T-cell (primary cell): ENCODE measurements around the gene RSBN1. TPM values are rescaled to one million over a fixed set of nuclear protein-coding genes. Genes with fewer than 3 reads are reported as not detected.
A peak's percentile ranks its signal among the peaks of the same experiment; 100 is the strongest.

Experiments
- ATAC-seq, 4 experiments: fragments of 200-7000 bp in 3 of 4; fragments of 150-1000 bp in 1 of 4; cut with Tn5 transposase; replicated peaks in 1 of 4; 1 replicate in 3 of 4; 2 replicates in 1 of 4; pipeline ENCODE4 v1.10.0; 2021; ENCODE audit warnings: moderate library complexity in 3 of 4, mild to moderate bottlenecking in 2 of 4, moderate number of reproducible peaks in 1 of 4
- CTCF ChIA-PET, 2 donors: fragments of 300-600 bp; sonication (Branson Sonifier 250); formaldehyde crosslinking; loops; one replicate each; lab custom pipeline; 2022; ENCODE audit warnings: antibody characterized with exemption in 2 of 2; lab: Charles Lee
- POLR2A ChIA-PET, 2 donors: fragments of 300-600 bp; sonication (Branson Sonifier 250); formaldehyde crosslinking; loops; one replicate each; lab custom pipeline; 2022; ENCODE audit warnings: antibody characterized with exemption in 2 of 2; lab: Charles Lee
- DNase-seq, 35 experiments: peaks; one replicate each; pipeline versions ENCODE4 v3.0.0 to v3.0.0-alpha.2; 2013 to 2023
- H3K27ac ChIP-seq: one replicate; pipeline ENCODE4 v1.5.1; 2013; ENCODE audit warnings: low read length
- H3K27me3 ChIP-seq, 2 experiments: replicated peaks in 1 of 2; 1 replicate in 1 of 2; 2 replicates in 1 of 2; pipeline versions ENCODE4 v1.6.1 to v1.7.0; 2013; ENCODE audit warnings: low read length in 1 of 2, mixed read lengths in 1 of 2; ENCODE audit not compliant: control insufficient read depth in 2 of 2, insufficient read depth in 2 of 2; ENCODE audit errors: extremely low read depth in 1 of 2
- H3K36me3 ChIP-seq, 2 donors: 1 replicate in 1 of 2; 2 replicates in 1 of 2; pipeline versions ENCODE4 v1.6.1 to v1.7.0; 2013; ENCODE audit warnings: low read length in 1 of 2; ENCODE audit not compliant: control insufficient read depth in 2 of 2, insufficient read depth in 1 of 2; ENCODE audit errors: extremely low read depth in 1 of 2
- H3K4me1 ChIP-seq, 2 experiments: 1 replicate in 1 of 2; 2 replicates in 1 of 2; pipeline versions ENCODE4 v1.6.1 to v1.7.0; 2013; ENCODE audit warnings: low read length in 2 of 2, mixed read lengths in 1 of 2; ENCODE audit not compliant: insufficient read depth in 2 of 2, control insufficient read depth in 1 of 2; ENCODE audit errors: extremely low read depth in 1 of 2
- H3K4me3 ChIP-seq, 2 donors: 1 replicate in 1 of 2; 2 replicates in 1 of 2; pipeline versions ENCODE4 v1.5.1 to v1.7.0; 2013; ENCODE audit warnings: mild to moderate bottlenecking in 2 of 2, low read length in 1 of 2, moderate library complexity in 1 of 2; ENCODE audit not compliant: control insufficient read depth in 1 of 2; ENCODE audit errors: extremely low read depth in 1 of 2
- H3K9me3 ChIP-seq: 2 replicates; pipeline ENCODE4 v1.7.0; 2013
- H3K27ac Mint-ChIP-seq, 2 donors: one replicate each; pipeline ENCODE4 v1.8.0; 2020 to 2021; ENCODE audit warnings: mild to moderate bottlenecking in 2 of 2, mixed read lengths in 2 of 2
- H3K27me3 Mint-ChIP-seq, 2 donors: one replicate each; pipeline ENCODE4 v1.8.0; 2021 to 2022; ENCODE audit warnings: mixed read lengths in 2 of 2
- H3K36me3 Mint-ChIP-seq: one replicate; pipeline ENCODE4 v1.8.0; 2021; ENCODE audit warnings: mixed read lengths
- H3K4me1 Mint-ChIP-seq, 3 donors: one replicate each; pipeline ENCODE4 v1.8.0; 2020 to 2022; ENCODE audit warnings: mixed read lengths in 3 of 3, mild to moderate bottlenecking in 1 of 3
- H3K4me3 Mint-ChIP-seq, 3 donors: one replicate each; pipeline ENCODE4 v1.8.0; 2020 to 2022; ENCODE audit warnings: mild to moderate bottlenecking in 3 of 3, mixed read lengths in 3 of 3, moderate library complexity in 3 of 3
- H3K9me3 Mint-ChIP-seq, 3 donors: one replicate each; pipeline ENCODE4 v1.8.0; 2020 to 2022; ENCODE audit warnings: mixed read lengths in 3 of 3
- WGBS: methylation state at CpG from one replicate; pipeline ENCODE4 v1.1.5; 2013; ENCODE audit warnings: missing lambda C conversion rate; ENCODE audit not compliant: insufficient coverage; 5-methylcytosine and 5-hydroxymethylcytosine counted together
- total RNA-seq, 35 experiments: library from RNA in 6 of 35; stranded (reverse) in 6 of 35; fragments of 120-200 nt in 1 of 35; gene quantifications; one replicate each; pipeline versions ENCODE4 v1.2.1 to v1.2.4 and lab custom pipeline; 2013 to 2026

RSBN1 gene
- total RNA-seq, 5 donors from 2014 or later (not counting 1 experiment from before 2014, with no cell fraction given) = 43.9 to 49.9 (median 45.1) TPM

- Mint-ChIP-seq H3K27ac (peak overlapping the region; percentile 19 to 53), H3K9me3 (no peaks in the 10 kb centered on the region), H3K27me3 (no peaks in the 10 kb centered on the region), H3K4me3 (no peak overlapping the region), H3K4me1 (peaks cover 12 to 26% (median 19%) of the 10 kb centered on the region in 3 donors), H3K36me3 (peaks cover 25% of the 10 kb centered on the region)
- CTCF ChIA-PET = interaction anchor here in 1 of 2 donors (0.6 to 1.0 kb wide), 2 partner anchors 50 to 55 kb away, joined by 3 read pairs; partner anchors contain the start of gene RSBN1
- Histone ChIP-seq H3K36me3 (peaks cover 4 to 15% of the 10 kb centered on the region in 2 donors), H3K9me3 (no peaks in the 10 kb centered on the region), H3K4me3 (no peak overlapping the region), H3K27ac (no peak overlapping the region), H3K4me1 (peaks cover 2 to 12% of the 10 kb centered on the region in 2 experiments), H3K27me3 (no peaks in the 10 kb centered on the region)
- no peak for ATAC-seq
- POLR2A ChIA-PET = no interaction called here
- no peak for DNase-seq
- no CpG with 5 or more reads among the region's 3 CpGs for WGBS
Observed at GRCh38 chr1:113761937-113762336, 50.3 kb downstream of the RSBN1 start.

- H3K4me1 ChIP-seq = peaks cover 2 to 15% of the 10 kb centered on the region in 2 experiments
- DNase-seq (no peak), ATAC-seq (no peak)
- H3K4me3 ChIP-seq = peak overlapping the region in 1 of 2 donors; percentile 77
- H3K27me3 ChIP-seq = no peaks in the 10 kb centered on the region
- ChIA-PET POLR2A (interaction anchor here (0.5 to 2.0 kb wide), 5 partner anchors 20 to 752 kb away, joined by 3 to 12 read pairs (median 3); no protein-coding TSS in a partner anchor), CTCF (interaction anchor here in 1 of 2 donors (0.6 to 1.1 kb wide), 7 partner anchors 21 to 887 kb away, joined by 3 to 6 read pairs (median 4); partner anchors contain the start of gene RSBN1)
- no peaks in the 10 kb centered on the region for H3K9me3 ChIP-seq
- peaks cover 0 to 5% of the 10 kb centered on the region in 2 donors for H3K36me3 ChIP-seq
- H3K27ac ChIP-seq = peak overlapping the region; percentile 74
- H3K36me3 Mint-ChIP-seq = peaks cover 16% of the 10 kb centered on the region
- H3K27me3 Mint-ChIP-seq = no peaks in the 10 kb centered on the region
- peaks cover 12 to 27% (median 27%) of the 10 kb centered on the region in 3 donors for H3K4me1 Mint-ChIP-seq
- 94% methylated on average over 10 of the region's 23 CpGs for WGBS
- H3K9me3 Mint-ChIP-seq = no peaks in the 10 kb centered on the region
- H3K4me3 Mint-ChIP-seq = peak overlapping the region; percentile 87 to 90 (median 89)
- H3K27ac Mint-ChIP-seq = peak overlapping the region; percentile 95
Observed at GRCh38 chr1:113760102-113761080, 51.9 kb downstream of the RSBN1 start.

- Histone ChIP-seq H3K9me3 (no peaks in the 10 kb centered on the region), H3K4me3 (peak within 1 kb of the TSS; percentile 77 to 89), H3K27me3 (no peaks in the 10 kb centered on the region), H3K36me3 (no peaks in the 10 kb centered on the region), H3K27ac (peak within 1 kb of the TSS; percentile 74), H3K4me1 (peaks cover 2 to 15% of the 10 kb centered on the region in 2 experiments)
- CTCF ChIA-PET = interaction anchor here in 1 of 2 donors (0.6 to 1.1 kb wide), 4 partner anchors 22 to 664 kb away, joined by 3 to 5 read pairs (median 4); partner anchors contain the start of gene RSBN1
- Mint-ChIP-seq H3K36me3 (peaks cover 8% of the 10 kb centered on the region), H3K4me3 (peak within 1 kb of the TSS; percentile 87 to 90 (median 89)), H3K4me1 (peaks cover 12 to 27% (median 24%) of the 10 kb centered on the region in 3 donors), H3K9me3 (no peaks in the 10 kb centered on the region), H3K27me3 (no peaks in the 10 kb centered on the region), H3K27ac (peak within 1 kb of the TSS; percentile 95)
- peak; percentile 66 to 79 (median 76) for ATAC-seq
- peak in 33 of 35 experiments; percentile 3 to 67 (median 28) for DNase-seq
- WGBS = under 1% methylated on average over 39 of the region's 47 CpGs
- POLR2A ChIA-PET = interaction anchor here (0.6 to 2.0 kb wide), 7 partner anchors 21 to 1142 kb away, joined by 3 to 12 read pairs (median 4); partner anchors contain the start of gene RSBN1 (in 1 of the 2)
Observed at GRCh38 chr1:113759333-113760101, 52.8 kb downstream of the RSBN1 start, which contains the start of gene PHTF1. Gene PHTF1 (minus strand): TSS chr1:113759486. CDS start chr1:113758703, 783 bp downstream.

- Mint-ChIP-seq H3K4me3 (peak overlapping the region; percentile 87 to 90 (median 89)), H3K36me3 (peaks cover 4% of the 10 kb centered on the region), H3K27me3 (no peaks in the 10 kb centered on the region), H3K4me1 (peaks cover 12 to 26% (median 24%) of the 10 kb centered on the region in 3 donors), H3K9me3 (no peaks in the 10 kb centered on the region), H3K27ac (peak overlapping the region; percentile 88 to 95)
- ChIA-PET POLR2A (interaction anchor here (0.5 to 2.0 kb wide), 10 partner anchors 22 to 1330 kb away, joined by 3 to 14 read pairs (median 4); partner anchors contain the start of gene RSBN1 (in 1 of the 2)), CTCF (interaction anchor here (0.6 to 1.1 kb wide), 6 partner anchors 10 to 686 kb away, joined by 3 to 5 read pairs (median 4); partner anchors contain the start of gene LRIG2 (in 1 of the 2))
- peak overlapping the region; percentile 77 to 89 for H3K4me3 ChIP-seq
- peak; percentile 10 to 69 (median 43) for DNase-seq
- no peaks in the 10 kb centered on the region for H3K9me3 ChIP-seq
- peaks cover 2 to 15% of the 10 kb centered on the region in 2 experiments for H3K4me1 ChIP-seq
- no peaks in the 10 kb centered on the region for H3K27me3 ChIP-seq
- peak; percentile 53 to 66 (median 62) for ATAC-seq
- WGBS = under 1% methylated on average over 53 of the region's 55 CpGs
- H3K36me3 ChIP-seq = peaks cover 0 to 2% of the 10 kb centered on the region in 2 donors
- H3K27ac ChIP-seq = peak overlapping the region; percentile 74
Observed at GRCh38 chr1:113758631-113759332, 53.5 kb downstream of the RSBN1 start.

GRCh38 chr1:113756461-113756860 lies 55.8 kb downstream of the RSBN1 start:
- POLR2A ChIA-PET = no interaction called here
- H3K27me3 Mint-ChIP-seq = no peaks in the 10 kb centered on the region
- no peak overlapping the region for H3K27ac Mint-ChIP-seq
- H3K4me1 ChIP-seq = peaks cover 2 to 15% of the 10 kb centered on the region in 2 experiments
- H3K27me3 ChIP-seq = no peaks in the 10 kb centered on the region
- peaks cover 0 to 2% of the 10 kb centered on the region in 2 donors for H3K36me3 ChIP-seq
- no peaks in the 10 kb centered on the region for H3K9me3 ChIP-seq
- H3K27ac ChIP-seq = no peak overlapping the region
- H3K9me3 Mint-ChIP-seq = no peaks in the 10 kb centered on the region
- H3K36me3 Mint-ChIP-seq = peaks cover 3% of the 10 kb centered on the region
- no peak for DNase-seq
- H3K4me3 Mint-ChIP-seq = peak overlapping the region in 1 of 3 donors; percentile 22
- H3K4me3 ChIP-seq = no peak overlapping the region
- CTCF ChIA-PET = no interaction called here
- no CpG with 5 or more reads among the region's 1 CpG for WGBS
- no peak for ATAC-seq
- peaks cover 12 to 26% (median 24%) of the 10 kb centered on the region in 3 donors for H3K4me1 Mint-ChIP-seq
